ENCODE measurements around the gene BORCS5. TPM values are rescaled to one million over a fixed set of nuclear protein-coding genes. Genes with fewer than 3 reads are reported as not detected.

Gene BORCS5
- total and polyA plus RNA-seq, 2 of the 4 experiments (the other 2 are of a cell fraction) = 14.4 to 18.3 TPM

- H3K9me1 ChIP-seq (ENCODE audit: insufficient read depth, low read length) = no peaks in the 10 kb centered on the region
- DNase-seq = peak; percentile 11
- H3K79me1 ChIP-seq (ENCODE audit: low read depth in 1 of 2, low read length in 2 of 2) = no peaks in the 10 kb centered on the region
- H3K36me3 ChIP-seq (ENCODE audit: control insufficient read depth, insufficient read depth, low read length) = peaks cover 3% of the 10 kb centered on the region; the same call in 1 of the 2 replicates
- no TSS peak for BruUV-seq (replicated peaks)
- 71% methylated on average over 1 of the region's 14 CpGs; no CpG with 5 or more reads in 1 of the 2 experiments for WGBS, 2 experiments (ENCODE audit: extremely low coverage in 2 of 2, insufficient read length in 1 of 2)
- H3K4me3 ChIP-seq (ENCODE audit: insufficient read depth, low read depth, low read length) = no peak overlapping the region
- H3K27me3 ChIP-seq (ENCODE audit: control insufficient read depth, insufficient read depth, low read length) = no peaks in the 10 kb centered on the region
- TF ChIP-seq CHD1 (IDR thresholded peaks at IDR 0.05; ENCODE audit: low read depth, low read length) = no peak
- no peak for TF ChIP-seq SMC3 (IDR thresholded peaks at IDR 0.05; ENCODE audit: low read depth, low read length)
- TF ChIP-seq RCOR1 (IDR thresholded peaks at IDR 0.05; ENCODE audit: insufficient replicate concordance, low read length) = no peak
- TF ChIP-seq MXI1 (IDR thresholded peaks at IDR 0.05; ENCODE audit: borderline replicate concordance, low read depth, low read length) = no peak
- no peak for TF ChIP-seq FOS (IDR thresholded peaks at IDR 0.05; ENCODE audit: low read depth, low read length)
- no peak for TF ChIP-seq USF2 (IDR thresholded peaks at IDR 0.05; ENCODE audit: low read depth, low read length)
- TF ChIP-seq CTCF (conservative IDR thresholded peaks at IDR 0.05; ENCODE audit: low read depth, low read length) = no peak
- TF ChIP-seq POLR2A (IDR thresholded peaks at IDR 0.05; ENCODE audit: low read depth, low read length) = no peak
- TF ChIP-seq MAZ (IDR thresholded peaks at IDR 0.05; ENCODE audit: borderline replicate concordance, low read depth, low read length) = no peak
- TF ChIP-seq CEBPB (IDR thresholded peaks at IDR 0.05; ENCODE audit: low read depth, low read length) = no peak
- no peak for TF ChIP-seq RAD21 (IDR thresholded peaks at IDR 0.05; ENCODE audit: low read length)
- TF ChIP-seq BHLHE40 (IDR thresholded peaks at IDR 0.05; ENCODE audit: low read depth, low read length) = no peak
- no peak for TF ChIP-seq MAFK (IDR thresholded peaks at IDR 0.05; ENCODE audit: low read depth, low read length)
- ChIA-PET CTCF (no interaction called here), POLR2A (ENCODE audit: unreplicated experiment) (no interaction called here)
- no peak overlapping the region for H4K91ac ChIP-seq (ENCODE audit: insufficient read depth, low read depth, low read length)
- no peak overlapping the region for H3K23ac ChIP-seq (ENCODE audit: low read depth, low read length)
- no peak overlapping the region for H2BK20ac ChIP-seq (ENCODE audit: low read depth, low read length)
- intact Hi-C loops (cut with micrococcal nuclease) = loop anchor here (2.0 kb wide), 1 partner anchor 13 kb away; no protein-coding TSS in a partner anchor
- no peak overlapping the region for H2BK120ac ChIP-seq (ENCODE audit: low read depth, low read length)
- H4K5ac ChIP-seq (ENCODE audit: low read depth, low read length) = no peak overlapping the region
- dilution Hi-C loops (cut with HindIII; ENCODE audit: low sequenced_read_pairs, unreplicated experiment) = no loop called here
- no peak overlapping the region for H3K4me2 ChIP-seq (ENCODE audit: low read depth, low read length)
- H2BK15ac ChIP-seq (ENCODE audit: low read depth, low read length) = no peak overlapping the region
- no peak overlapping the region for H4K8ac ChIP-seq (ENCODE audit: low read depth in 2 of 2, low read length in 2 of 2)
- H2AK5ac ChIP-seq (ENCODE audit: low read depth, low read length) = no peak overlapping the region
- no peak overlapping the region for H2AK9ac ChIP-seq (replicated peaks; ENCODE audit: low read depth, low read length, poor library complexity)
- no peak overlapping the region for H3K27ac ChIP-seq (ENCODE audit: insufficient read depth, low read length)
- H3K9ac ChIP-seq (ENCODE audit: low read depth, low read length) = no peak overlapping the region
- no peak overlapping the region for H2AFZ ChIP-seq (replicated peaks; ENCODE audit: low read length, poor library complexity)
- H3K4ac ChIP-seq (ENCODE audit: low read depth, low read length) = no peak overlapping the region
- no peak overlapping the region for H3K18ac ChIP-seq (ENCODE audit: low read depth, low read length)
- no peaks in the 10 kb centered on the region for H3K4me1 ChIP-seq (ENCODE audit: control insufficient read depth, insufficient read depth, low read length)
- no peak overlapping the region for H3K14ac ChIP-seq (replicated peaks; ENCODE audit: low read depth, low read length)
- no peak overlapping the region for H2BK5ac ChIP-seq (ENCODE audit: low read depth, low read length, poor library complexity, severe bottlenecking)
- H4K20me1 ChIP-seq (ENCODE audit: insufficient read depth, low read length) = no peaks in the 10 kb centered on the region; the same call in 1 of the 2 replicates
- in situ Hi-C loops (cut with MboI; ENCODE audit: low sequenced_read_pairs) = no loop called here
- H3K56ac ChIP-seq (ENCODE audit: extremely low read depth, insufficient read depth, low read length) = no peak overlapping the region
- 0 out of 2 replicates have a peak, but pooled peaks have one; percentile 14 for ATAC-seq (ENCODE audit: low read depth)
- H3K9me3 ChIP-seq (ENCODE audit: control insufficient read depth, insufficient read depth, low read length) = no peaks in the 10 kb centered on the region
These were observed 110.9 kb downstream of the BORCS5 start for GRCh38 chr12:12467688-12468261.

Measured in IMR-90 (cell line).